ENCODE measurements around the gene MRE11. TPM values are rescaled to one million over a fixed set of nuclear protein-coding genes. Genes with fewer than 3 reads are reported as not detected.
A peak's percentile ranks its signal among the peaks of the same experiment; 100 is the strongest.

MRE11 gene
- total and polyA plus RNA-seq, 9 of the 15 experiments (the other 6 are each of a cell fraction or from before 2014, with no cell fraction given) = 18.3 to 45.2 (median 29.1) TPM

DNA sequence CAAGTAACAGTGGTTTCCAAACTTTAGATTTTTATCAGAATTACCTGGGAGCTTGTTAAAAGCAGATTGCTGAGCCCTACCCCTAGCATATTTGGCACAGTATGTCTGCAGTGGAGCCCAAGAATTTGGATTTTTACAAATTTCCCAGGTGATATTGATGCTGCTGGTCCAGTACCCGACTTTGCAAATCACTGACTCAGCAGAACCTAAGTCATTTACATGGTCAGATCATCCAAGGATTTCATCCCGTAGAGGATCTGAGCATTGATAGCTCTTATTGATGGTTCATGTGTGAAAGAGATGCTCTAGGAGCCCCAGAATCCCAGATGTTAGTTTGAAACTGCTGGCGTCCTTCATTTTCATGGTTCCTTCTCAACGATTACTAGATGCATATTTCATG lies 24.7 kb upstream of the MRE11 start:
- Histone ChIP-seq H3K27ac (ENCODE audit: extremely low read depth, low read depth, low read length) (no peak overlapping the region), H3K4me1 (replicated peaks in 1 of 2; ENCODE audit: control insufficient read depth in 2 of 2, insufficient read depth in 2 of 2, low read length in 2 of 2) (no peaks in the 10 kb centered on the region), H4K20me1 (replicated peaks; ENCODE audit: control insufficient read depth, insufficient read depth, low read length) (no peaks in the 10 kb centered on the region), H3K4me2 (ENCODE audit: insufficient read depth, low read length) (no peak overlapping the region), H3K4me3 (no peak overlapping the region), H3K79me2 (ENCODE audit: control insufficient read depth, insufficient read depth, low read length) (no peaks in the 10 kb centered on the region), H3K9me1 (ENCODE audit: control insufficient read depth, insufficient read depth, low read length) (no peaks in the 10 kb centered on the region), H3K27me3 (ENCODE audit: control insufficient read depth in 2 of 2, insufficient read depth in 2 of 2, low read length in 2 of 2) (no peaks in the 10 kb centered on the region; a peak in 1 of 5 replicates), H3K36me3 (ENCODE audit: control insufficient read depth, insufficient read depth, low read length) (no peaks in the 10 kb centered on the region), H2AFZ (ENCODE audit: low read depth, low read length) (no peak overlapping the region), H3K9ac (ENCODE audit: insufficient read depth in 1 of 2, low read depth in 2 of 2, low read length in 2 of 2) (no peak overlapping the region), H3K9me3 (replicated peaks; ENCODE audit: control insufficient read depth, insufficient read depth, low read depth, low read length) (no peaks in the 10 kb centered on the region)
- intact Hi-C loops (cut with micrococcal nuclease) = no loop called here
- no TSS peak for BruUV-seq (replicated peaks)
- ChIA-PET CTCF (ENCODE audit: low intra/inter-chr PET ratio) (interaction anchor here (1.0 kb wide), 1 partner anchor 79 kb away, joined by 3 read pairs; no protein-coding TSS in a partner anchor), POLR2A (interaction anchor here (0.5 to 1.2 kb wide), 2 partner anchors 14 to 21 kb away, joined by 3 to 4 read pairs; no protein-coding TSS in a partner anchor)
- FAIRE-seq (no peak), DNase-seq (ENCODE audit: extremely low read depth in 1 of 4, low spot score in 3 of 4) (no peak), ATAC-seq (no peak)
- in situ Hi-C loops (cut with MboI) = no loop called here
- 13% methylated on average over 4 of the region's 4 CpGs for WGBS (ENCODE audit: insufficient coverage, low coverage, missing lambda C conversion rate)
- TF ChIP-seq SLC30A9 (CRISPR knock-in tag; IDR thresholded peaks at IDR 0.05) (no peak), DIDO1 (tag; IDR thresholded peaks at IDR 0.05; ENCODE audit: low read depth) (no peak), CCAR2 (IDR thresholded peaks at IDR 0.05; ENCODE audit: low read depth, low read length) (no peak), MAFF (IDR thresholded peaks at IDR 0.05; ENCODE audit: low read length) (peak; percentile 83), MAFK (IDR thresholded peaks at IDR 0.05; ENCODE audit: low read length) (peak; percentile 85), SMAD3 (CRISPR knock-in tag; conservative IDR thresholded peaks at IDR 0.05) (no peak), HDGF (IDR thresholded peaks at IDR 0.05) (no peak), C11orf30 (IDR thresholded peaks at IDR 0.05; ENCODE audit: low read depth) (peak; percentile 79), HEY1 (CRISPR knock-in tag; IDR thresholded peaks at IDR 0.05; ENCODE audit: borderline replicate concordance) (no peak), POLR2AphosphoS5 (IDR thresholded peaks at IDR 0.05; ENCODE audit: control insufficient read depth, insufficient read depth, low read depth, low read length) (no peak), RBFOX2 (IDR thresholded peaks at IDR 0.05; ENCODE audit: low read depth, low read length) (no peak), ZNF316 (IDR thresholded peaks at IDR 0.05) (peak; percentile 84), MAFG (tag; conservative IDR thresholded peaks at IDR 0.05) (peak; percentile 81)
- TF ChIP-seq, protein P1, sequence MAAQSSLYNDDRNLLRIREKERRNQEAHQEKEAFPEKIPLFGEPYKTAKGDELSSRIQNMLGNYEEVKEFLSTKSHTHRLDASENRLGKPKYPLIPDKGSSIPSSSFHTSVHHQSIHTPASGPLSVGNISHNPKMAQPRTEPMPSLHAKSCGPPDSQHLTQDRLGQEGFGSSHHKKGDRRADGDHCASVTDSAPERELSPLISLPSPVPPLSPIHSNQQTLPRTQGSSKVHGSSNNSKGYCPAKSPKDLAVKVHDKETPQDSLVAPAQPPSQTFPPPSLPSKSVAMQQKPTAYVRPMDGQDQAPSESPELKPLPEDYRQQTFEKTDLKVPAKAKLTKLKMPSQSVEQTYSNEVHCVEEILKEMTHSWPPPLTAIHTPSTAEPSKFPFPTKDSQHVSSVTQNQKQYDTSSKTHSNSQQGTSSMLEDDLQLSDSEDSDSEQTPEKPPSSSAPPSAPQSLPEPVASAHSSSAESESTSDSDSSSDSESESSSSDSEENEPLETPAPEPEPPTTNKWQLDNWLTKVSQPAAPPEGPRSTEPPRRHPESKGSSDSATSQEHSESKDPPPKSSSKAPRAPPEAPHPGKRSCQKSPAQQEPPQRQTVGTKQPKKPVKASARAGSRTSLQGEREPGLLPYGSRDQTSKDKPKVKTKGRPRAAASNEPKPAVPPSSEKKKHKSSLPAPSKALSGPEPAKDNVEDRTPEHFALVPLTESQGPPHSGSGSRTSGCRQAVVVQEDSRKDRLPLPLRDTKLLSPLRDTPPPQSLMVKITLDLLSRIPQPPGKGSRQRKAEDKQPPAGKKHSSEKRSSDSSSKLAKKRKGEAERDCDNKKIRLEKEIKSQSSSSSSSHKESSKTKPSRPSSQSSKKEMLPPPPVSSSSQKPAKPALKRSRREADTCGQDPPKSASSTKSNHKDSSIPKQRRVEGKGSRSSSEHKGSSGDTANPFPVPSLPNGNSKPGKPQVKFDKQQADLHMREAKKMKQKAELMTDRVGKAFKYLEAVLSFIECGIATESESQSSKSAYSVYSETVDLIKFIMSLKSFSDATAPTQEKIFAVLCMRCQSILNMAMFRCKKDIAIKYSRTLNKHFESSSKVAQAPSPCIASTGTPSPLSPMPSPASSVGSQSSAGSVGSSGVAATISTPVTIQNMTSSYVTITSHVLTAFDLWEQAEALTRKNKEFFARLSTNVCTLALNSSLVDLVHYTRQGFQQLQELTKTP (IDR thresholded peaks at IDR 0.05; ENCODE audit: low read depth in 1 of 2, partially characterized antibody in 2 of 2) = no peak
- TF ChIP-seq, protein P2, sequence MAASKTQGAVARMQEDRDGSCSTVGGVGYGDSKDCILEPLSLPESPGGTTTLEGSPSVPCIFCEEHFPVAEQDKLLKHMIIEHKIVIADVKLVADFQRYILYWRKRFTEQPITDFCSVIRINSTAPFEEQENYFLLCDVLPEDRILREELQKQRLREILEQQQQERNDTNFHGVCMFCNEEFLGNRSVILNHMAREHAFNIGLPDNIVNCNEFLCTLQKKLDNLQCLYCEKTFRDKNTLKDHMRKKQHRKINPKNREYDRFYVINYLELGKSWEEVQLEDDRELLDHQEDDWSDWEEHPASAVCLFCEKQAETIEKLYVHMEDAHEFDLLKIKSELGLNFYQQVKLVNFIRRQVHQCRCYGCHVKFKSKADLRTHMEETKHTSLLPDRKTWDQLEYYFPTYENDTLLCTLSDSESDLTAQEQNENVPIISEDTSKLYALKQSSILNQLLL (CRISPR knock-in tag; IDR thresholded peaks at IDR 0.05; ENCODE audit: borderline replicate concordance) = no peak
- TF ChIP-seq, protein P3, sequence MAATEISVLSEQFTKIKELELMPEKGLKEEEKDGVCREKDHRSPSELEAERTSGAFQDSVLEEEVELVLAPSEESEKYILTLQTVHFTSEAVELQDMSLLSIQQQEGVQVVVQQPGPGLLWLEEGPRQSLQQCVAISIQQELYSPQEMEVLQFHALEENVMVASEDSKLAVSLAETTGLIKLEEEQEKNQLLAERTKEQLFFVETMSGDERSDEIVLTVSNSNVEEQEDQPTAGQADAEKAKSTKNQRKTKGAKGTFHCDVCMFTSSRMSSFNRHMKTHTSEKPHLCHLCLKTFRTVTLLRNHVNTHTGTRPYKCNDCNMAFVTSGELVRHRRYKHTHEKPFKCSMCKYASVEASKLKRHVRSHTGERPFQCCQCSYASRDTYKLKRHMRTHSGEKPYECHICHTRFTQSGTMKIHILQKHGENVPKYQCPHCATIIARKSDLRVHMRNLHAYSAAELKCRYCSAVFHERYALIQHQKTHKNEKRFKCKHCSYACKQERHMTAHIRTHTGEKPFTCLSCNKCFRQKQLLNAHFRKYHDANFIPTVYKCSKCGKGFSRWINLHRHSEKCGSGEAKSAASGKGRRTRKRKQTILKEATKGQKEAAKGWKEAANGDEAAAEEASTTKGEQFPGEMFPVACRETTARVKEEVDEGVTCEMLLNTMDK (IDR thresholded peaks at IDR 0.05; ENCODE audit: borderline replicate concordance, insufficient read depth, low read depth, low read length, poor library complexity, severe bottlenecking) = no peak

Measured in K562 (cell line).